ENCODE results near the gene CDK9.

Gene CDK9

GRCh38 chr9:127739614-127740330 is 46.1 kb upstream of the CDK9 start:
- ATAC-seq, result no peak
- TF ChIP-seq ZNF565 (CRISPR knock-in tag; conservative IDR thresholded peaks at IDR 0.05; ENCODE audit: low read depth) (no peak), CREB5 (CRISPR knock-in tag; IDR thresholded peaks at IDR 0.05; ENCODE audit: low read depth) (no peak), ZNF8 (CRISPR knock-in tag; IDR thresholded peaks at IDR 0.05) (no peak)

- TF ChIP-seq OSR1 (CRISPR knock-in tag; IDR thresholded peaks at IDR 0.05), result no peak
- TF ChIP-seq BACH2 (CRISPR knock-in tag; IDR thresholded peaks at IDR 0.05; ENCODE audit: borderline replicate concordance), result no peak
- TF ChIP-seq ZNF565 (CRISPR knock-in tag; conservative IDR thresholded peaks at IDR 0.05; ENCODE audit: low read depth), result no peak
- TF ChIP-seq PATZ1 (CRISPR knock-in tag; IDR thresholded peaks at IDR 0.05; ENCODE audit: borderline replicate concordance), result no peak
- no peak for TF ChIP-seq ZC3H10 (CRISPR knock-in tag; IDR thresholded peaks at IDR 0.05)
- no peak for TF ChIP-seq TSHZ2 (CRISPR knock-in tag; IDR thresholded peaks at IDR 0.05)
- TF ChIP-seq ARNTL (CRISPR knock-in tag; IDR thresholded peaks at IDR 0.05; ENCODE audit: borderline replicate concordance, low read depth), result no peak
- TF ChIP-seq ZNF70 (CRISPR knock-in tag; IDR thresholded peaks at IDR 0.05), result no peak
- TF ChIP-seq PPARA (CRISPR knock-in tag; IDR thresholded peaks at IDR 0.05; ENCODE audit: borderline replicate concordance), result no peak
- TF ChIP-seq POU6F1 (CRISPR knock-in tag; IDR thresholded peaks at IDR 0.05; ENCODE audit: borderline replicate concordance, low read depth), result no peak
- TF ChIP-seq ISL1 (CRISPR knock-in tag; IDR thresholded peaks at IDR 0.05), result no peak
- ATAC-seq, result no peak
Measured at GRCh38 chr9:127741831-127742434, 43.9 kb upstream of the CDK9 start.

GRCh38 chr9:127742435-127743088 is 43.3 kb upstream of the CDK9 start:
- ATAC-seq, result no peak
- no peak for TF ChIP-seq ARNTL (CRISPR knock-in tag; IDR thresholded peaks at IDR 0.05; ENCODE audit: borderline replicate concordance, low read depth)
- no peak for TF ChIP-seq PPARA (CRISPR knock-in tag; IDR thresholded peaks at IDR 0.05; ENCODE audit: borderline replicate concordance)
- TF ChIP-seq BACH2 (CRISPR knock-in tag; IDR thresholded peaks at IDR 0.05; ENCODE audit: borderline replicate concordance), result no peak

GRCh38 chr9:127744398-127745110 is 41.3 kb upstream of the CDK9 start:
- TF ChIP-seq PATZ1 (CRISPR knock-in tag; IDR thresholded peaks at IDR 0.05; ENCODE audit: borderline replicate concordance) (no peak), CSDC2 (CRISPR knock-in tag; IDR thresholded peaks at IDR 0.05) (no peak), TCF4 (CRISPR knock-in tag; IDR thresholded peaks at IDR 0.05; ENCODE audit: borderline replicate concordance) (no peak)
- ATAC-seq, result no peak

Data from SK-N-SH treated with all-trans-retinoic acid at 6 μM for 48 hours (cell line).